SK-N-SH (cell line): ENCODE results near the gene KNG1.

Experiments used
- CTCF ChIP-seq: fragments of 200-600 bp; sonication (generic); IDR thresholded peaks from 2 replicates; pipeline ENCODE4 v1.6.1; 2017; ENCODE audit warnings: antibody characterized with exemption, mild to moderate bottlenecking, moderate library complexity
- EP300 ChIP-seq, 2 experiments: IDR thresholded peaks; 2 replicates each; pipeline versions ENCODE4 v1.4.0 to v1.6.1; 2012; ENCODE audit warnings: borderline replicate concordance in 1 of 2, low read depth in 1 of 2, low read length in 1 of 2
- NFIC ChIP-seq: IDR thresholded peaks from 2 replicates; pipeline ENCODE4 v1.4.0; 2012; ENCODE audit warnings: borderline replicate concordance
- POLR2AphosphoS5 ChIP-seq: IDR thresholded peaks from 2 replicates; pipeline ENCODE4 v1.6.1; 2012; ENCODE audit warnings: low read depth, low read length
- RAD21 ChIP-seq: IDR thresholded peaks from 2 replicates; pipeline ENCODE4 v1.6.1; 2012; ENCODE audit warnings: mild to moderate bottlenecking, low read length
- REST ChIP-seq: IDR thresholded peaks from 2 replicates; pipeline ENCODE4 v1.6.1; 2012; ENCODE audit warnings: mild to moderate bottlenecking, low read depth, low read length, moderate library complexity
- RFX5 ChIP-seq: IDR thresholded peaks from 2 replicates; pipeline ENCODE4 v1.6.1; 2012; ENCODE audit warnings: mild to moderate bottlenecking, improper control_type of control experiment, low read length
- SMC3 ChIP-seq: IDR thresholded peaks from 2 replicates; pipeline ENCODE4 v1.6.1; 2012; ENCODE audit warnings: low read depth, low read length, improper control_type of control experiment
- TEAD4 ChIP-seq: IDR thresholded peaks from 2 replicates; pipeline ENCODE4 v1.4.0; 2012; ENCODE audit warnings: mild to moderate bottlenecking, borderline replicate concordance; ENCODE audit not compliant: insufficient read depth

- TF ChIP-seq NFIC (no peak), CTCF (0 out of 2 replicates have a peak, but pooled peaks have one; percentile 8), RAD21 (no peak; the same call in 1 of the 2 replicates), REST (no peak), EP300 (IDR thresholded peaks at IDR 0.05; ENCODE audit: borderline replicate concordance in 1 of 2, low read depth in 1 of 2, low read length in 1 of 2) (no peak), TEAD4 (no peak), RFX5 (no peak), SMC3 (no peak), POLR2AphosphoS5 (no peak)
Observed at GRCh38 chr3:186722457-186722856, 5.3 kb downstream of the KNG1 start.
